Erythroblast (primary cell): ENCODE measurements around the gene RRP8.

Source experiments
- GATA1 ChIP-seq: IDR thresholded peaks from 2 replicates; pipeline ENCODE4 v1.6.1; 2011; ENCODE audit warnings: low read depth, mild to moderate bottlenecking, control low read depth, low read length, moderate library complexity
- POLR2A ChIP-seq: IDR thresholded peaks from 2 replicates; pipeline ENCODE4 v1.6.1; 2011; ENCODE audit warnings: mild to moderate bottlenecking, low read length

GRCh38 chr11:6616596-6617250 is 13.3 kb upstream of the RRP8 start:
- TF ChIP-seq POLR2A, result no peak
- TF ChIP-seq GATA1, result no peak
